K562 (cell line): ENCODE measurements around the gene BLOC1S4. TPM values are rescaled to one million over a fixed set of nuclear protein-coding genes. Genes with fewer than 3 reads are reported as not detected.

Source experiments
- CEBPB ChIP-seq: fragments of 450-650 bp; IDR thresholded peaks from 2 replicates; pipeline ENCODE4 v1.6.1; 2016; ENCODE audit warnings: missing genetic modification characterization, missing compliant biosample characterization
- CTCFL ChIP-seq: IDR thresholded peaks from 2 replicates; pipeline ENCODE4 v1.6.1; 2011; ENCODE audit warnings: borderline replicate concordance, low read depth, mild to moderate bottlenecking, moderate library complexity, low read length; ENCODE audit not compliant: insufficient read depth, poor library complexity, severe bottlenecking
- DDX20 ChIP-seq: fragments of 450-650 bp; IDR thresholded peaks from 2 replicates; pipeline ENCODE4 v1.6.1; 2016; ENCODE audit warnings: missing genetic modification characterization, low read depth, mild to moderate bottlenecking, missing compliant biosample characterization, moderate library complexity
- ESRRB ChIP-seq: fragments of 250-450 bp; sonication (Bioruptor Pico); IDR thresholded peaks from 2 replicates; pipeline ENCODE4 v1.5.0; 2020; ENCODE audit warnings: mild to moderate bottlenecking, moderate library complexity, borderline replicate concordance
- EWSR1 ChIP-seq: fragments of 450-650 bp; IDR thresholded peaks from 2 replicates; pipeline ENCODE4 v1.6.1; 2018; ENCODE audit warnings: borderline replicate concordance, mild to moderate bottlenecking, low read depth, moderate library complexity; ENCODE audit not compliant: partially characterized antibody
- FOS ChIP-seq: IDR thresholded peaks from 3 replicates; pipeline ENCODE4 v1.6.1; 2011; ENCODE audit not compliant: insufficient read length; ENCODE audit errors: extremely low read depth
- FOXA3 ChIP-seq, 2 experiments: fragments of 450-650 bp in 1 of 2; sonication (generic) in 1 of 2; formaldehyde crosslinking; IDR thresholded peaks in 1 of 2; conservative IDR thresholded peaks in 1 of 2; 2 replicates each; pipeline versions ENCODE4 v1.4.0 to v1.8.0; 2020 to 2022; ENCODE audit warnings: mild to moderate bottlenecking in 2 of 2, missing genetic modification reagents in 1 of 2
- HNRNPK ChIP-seq: fragments of 200-400 bp; formaldehyde crosslinking; IDR thresholded peaks from one replicate; pipeline ENCODE4 v1.6.1; 2018; ENCODE audit warnings: mild to moderate bottlenecking, low read depth, low read length; ENCODE audit not compliant: poor library complexity, severe bottlenecking
- ID3 ChIP-seq, 2 experiments: fragments of 250-450 bp in 1 of 2; fragments of 450-650 bp in 1 of 2; sonication (Bioruptor Pico) in 1 of 2; IDR thresholded peaks; 2 replicates each; pipeline versions ENCODE4 v1.6.1 to v1.8.0; 2016 to 2021; ENCODE audit warnings: mild to moderate bottlenecking in 2 of 2, moderate library complexity in 2 of 2, missing compliant biosample characterization in 1 of 2, missing genetic modification characterization in 1 of 2
- KLF6 ChIP-seq: fragments of 250-450 bp; sonication (Bioruptor Pico); IDR thresholded peaks from 2 replicates; pipeline ENCODE4 v1.4.0; 2020; ENCODE audit warnings: mild to moderate bottlenecking, moderate library complexity, borderline replicate concordance
- L3MBTL2 ChIP-seq: fragments of 450-650 bp; IDR thresholded peaks from 2 replicates; pipeline ENCODE4 v1.6.1; 2016; ENCODE audit warnings: mild to moderate bottlenecking, moderate library complexity
- MTA3 ChIP-seq: fragments of 450-650 bp; formaldehyde crosslinking; IDR thresholded peaks from 2 replicates; pipeline ENCODE4 v1.6.1; 2017; ENCODE audit warnings: mild to moderate bottlenecking, borderline replicate concordance
- NCOA1 ChIP-seq: fragments of 450-650 bp; IDR thresholded peaks from 2 replicates; pipeline ENCODE4 v1.6.1; 2016; ENCODE audit warnings: low read depth
- NONO ChIP-seq, 2 experiments: fragments of 200-400 bp in 1 of 2; fragments of 450-650 bp in 1 of 2; formaldehyde crosslinking in 1 of 2; IDR thresholded peaks; 2 replicates each; pipeline ENCODE4 v1.6.1; 2017; ENCODE audit warnings: low read depth in 2 of 2, mild to moderate bottlenecking in 2 of 2, moderate library complexity in 2 of 2, low read length in 1 of 2
- NR2F6 ChIP-seq: fragments of 450-650 bp; formaldehyde crosslinking; IDR thresholded peaks from 2 replicates; pipeline ENCODE4 v1.4.0; 2020; ENCODE audit warnings: mild to moderate bottlenecking
- SMAD3 ChIP-seq: fragments of 450-650 bp; formaldehyde crosslinking; conservative IDR thresholded peaks from 2 replicates; pipeline ENCODE4 v1.4.0; 2020; ENCODE audit warnings: mild to moderate bottlenecking
- TBL1XR1 ChIP-seq, 2 experiments: IDR thresholded peaks; 2 replicates each; pipeline ENCODE4 v1.6.1; 2012; ENCODE audit warnings: improper control_type of control experiment in 2 of 2, low read length in 2 of 2, mild to moderate bottlenecking in 1 of 2
- U2AF2 ChIP-seq: fragments of 200-400 bp; formaldehyde crosslinking; optimal IDR thresholded peaks from 2 replicates; pipeline ENCODE3; 2017; ENCODE audit warnings: low read depth, mild to moderate bottlenecking, low read length
- VEZF1 ChIP-seq: fragments of 200-800 bp; sonication (Bioruptor generic); IDR thresholded peaks from 2 replicates; pipeline ENCODE4 v1.6.1; 2017; ENCODE audit warnings: missing genetic modification characterization, missing compliant biosample characterization
- WHSC1 ChIP-seq: IDR thresholded peaks from one replicate; pipeline ENCODE4 v1.6.1; 2012; ENCODE audit warnings: low read length, control low read depth, inconsistent platforms
- ZNF12 ChIP-seq: sonication (generic); formaldehyde crosslinking; IDR thresholded peaks from 2 replicates; pipeline ENCODE4 v1.4.0; 2020; ENCODE audit warnings: mild to moderate bottlenecking, missing genetic modification reagents
- ZNF146 ChIP-seq: IDR thresholded peaks from one replicate; pipeline ENCODE4 v1.6.1; 2018; ENCODE audit warnings: missing compliant biosample characterization; ENCODE audit not compliant: unreplicated experiment
- ZNF165 ChIP-seq: fragments of 250-450 bp; sonication (Bioruptor Pico); IDR thresholded peaks from 2 replicates; pipeline ENCODE4 v1.4.0; 2020; ENCODE audit warnings: borderline replicate concordance
- ZNF644 ChIP-seq: fragments of 200-800 bp; sonication (Bioruptor generic); IDR thresholded peaks from 2 replicates; pipeline ENCODE4 v1.6.1; 2016; ENCODE audit warnings: low read depth, missing genetic modification characterization, missing compliant biosample characterization
- ZNF785 ChIP-seq: fragments of 250-450 bp; sonication (Bioruptor Pico); IDR thresholded peaks from 2 replicates; pipeline ENCODE4 v1.4.0; 2020; ENCODE audit warnings: mild to moderate bottlenecking
- polyA plus RNA-seq, 8 experiments: library from polyadenylated mRNA; depleted of rRNA in 4 of 8; stranded (reverse) in 5 of 8; unstranded in 3 of 8; fragments of >200 nt; fragmentation: Nextera tagmentation in 2 of 8; fragmentation: Illumina TruSeq in 1 of 8; extraction: Ambion mirVana in 2 of 8; extraction: Trizol in 1 of 8; gene quantifications; 2 replicates each; pipeline versions ENCODE4 v1.2.1 to v1.2.3, GENCODE V29; 2011 to 2014; ENCODE audit warnings: inconsistent platforms in 1 of 8, missing spikeins in 1 of 8
- total RNA-seq, 7 experiments: library from RNA; depleted of rRNA in 6 of 7; stranded (reverse); fragments of >200 nt in 6 of 7; fragmentation: Illumina TruSeq in 2 of 7; extraction: Trizol in 2 of 7; gene quantifications; 2 replicates each; pipeline versions ENCODE4 v1.2.1 to v1.2.3, GENCODE V29; 2011 to 2021; ENCODE audit warnings: low replicate concordance in 1 of 7

Gene BLOC1S4
- total and polyA plus RNA-seq, 9 of the 15 experiments (the other 6 are each of a cell fraction or from before 2014, with no cell fraction given) = 3.1 to 31.6 (median 11.2) TPM

GRCh38 chr4:6674500-6675149 lies 41.3 kb upstream of the BLOC1S4 start (continued):
- TF ChIP-seq ID3 (CRISPR knock-in tag; IDR thresholded peaks at IDR 0.05) (no peak), ID3 (tag; IDR thresholded peaks at IDR 0.05) (no peak), EWSR1 (no peak), HNRNPK (no peak), CEBPB (tag) (no peak), VEZF1 (CRISPR knock-in tag) (no peak), FOS (no peak), SMAD3 (CRISPR knock-in tag) (no peak), WHSC1 (no peak), NONO (IDR thresholded peaks at IDR 0.05; ENCODE audit: low read depth in 2 of 2, low read length in 1 of 2) (no peak), KLF6 (CRISPR knock-in tag) (no peak), DDX20 (tag) (no peak), NR2F6 (no peak), FOXA3 (CRISPR knock-in tag; conservative IDR thresholded peaks at IDR 0.05 in 1 of 2, IDR thresholded peaks at IDR 0.05 in 1 of 2) (no peak), CTCFL (peak; percentile 42), L3MBTL2 (peak; percentile 79), U2AF2 (no peak), ZNF12 (CRISPR knock-in tag) (no peak), ESRRB (no peak), TBL1XR1 (IDR thresholded peaks at IDR 0.05; ENCODE audit: low read length in 2 of 2) (peak in 1 of 2 experiments; percentile 53; a peak in 2 of 4 replicates), ZNF785 (CRISPR knock-in tag) (no peak), ZNF644 (tag) (no peak), MTA3 (peak; percentile 51), ZNF146 (CRISPR knock-in tag) (no peak), NCOA1 (no peak), ZNF165 (CRISPR knock-in tag) (no peak)
